NCI-H2029 (cell line): ENCODE measurements around the gene MAGI1.
A peak's percentile ranks its signal among the peaks of the same experiment; 100 is the strongest.
"Not testable (repeated sequence)": the region's sequence is repeated elsewhere in the genome, so short reads cannot be mapped to it uniquely, and the experiment has no call there.

ENCODE experiments used
- DNase-seq: peaks from one replicate; lab custom pipeline; 2025; lab: John Stamatoyannopoulos, UW

MAGI1 gene

GRCh38 chr3:65873869-65874268 lies 164.8 kb downstream of the MAGI1 start:
- no peak for DNase-seq

- no peak for DNase-seq
Observed at GRCh38 chr3:65873028-65873427, 165.7 kb downstream of the MAGI1 start.

DNA sequence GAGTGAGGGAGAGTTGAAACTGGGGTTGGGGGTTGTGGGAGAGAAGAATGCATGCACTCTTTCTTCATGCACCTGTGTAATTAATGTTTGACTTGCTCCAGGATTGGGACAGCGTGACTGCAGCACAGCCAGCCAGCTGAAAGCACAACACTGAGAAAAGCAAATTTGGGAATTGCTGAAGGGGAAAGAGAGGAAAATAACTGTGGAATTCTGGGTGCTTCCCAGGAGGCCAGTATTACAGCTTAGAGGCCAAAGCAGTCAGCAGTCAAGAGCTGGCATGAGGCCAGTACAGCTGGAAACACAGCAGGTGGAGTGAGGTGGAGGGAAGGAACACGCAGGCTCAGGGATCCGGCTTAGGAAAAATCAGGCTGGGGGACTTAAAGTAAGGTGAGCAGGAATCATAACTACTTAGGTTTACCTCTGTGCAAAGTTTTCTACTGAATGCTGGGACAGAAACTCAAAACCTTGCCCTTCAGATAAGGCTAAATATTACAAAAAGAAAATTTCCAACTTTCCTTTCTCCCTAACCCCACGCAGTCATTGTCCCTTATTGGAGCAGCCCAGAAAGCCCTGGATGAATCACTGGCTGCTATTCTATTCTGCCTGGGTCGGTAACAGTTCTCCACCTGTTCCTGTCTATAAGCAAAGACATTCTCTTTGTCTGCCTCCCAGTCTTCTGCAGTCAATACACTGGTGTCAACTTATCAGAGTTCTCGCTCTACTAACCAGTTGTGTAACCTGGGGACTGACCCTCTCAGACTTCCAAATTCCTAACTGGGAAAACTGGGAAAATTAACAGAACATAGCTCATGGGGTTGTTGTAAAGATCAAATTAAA lies 167.2 kb downstream of the MAGI1 start:
- DNase-seq: peak; percentile 56

GRCh38 chr3:65869798-65870197 lies 168.9 kb downstream of the MAGI1 start:
- no peak for DNase-seq

GRCh38 chr3:65867463-65868210 lies 171.1 kb downstream of the MAGI1 start:
- DNase-seq: no peak

DNA sequence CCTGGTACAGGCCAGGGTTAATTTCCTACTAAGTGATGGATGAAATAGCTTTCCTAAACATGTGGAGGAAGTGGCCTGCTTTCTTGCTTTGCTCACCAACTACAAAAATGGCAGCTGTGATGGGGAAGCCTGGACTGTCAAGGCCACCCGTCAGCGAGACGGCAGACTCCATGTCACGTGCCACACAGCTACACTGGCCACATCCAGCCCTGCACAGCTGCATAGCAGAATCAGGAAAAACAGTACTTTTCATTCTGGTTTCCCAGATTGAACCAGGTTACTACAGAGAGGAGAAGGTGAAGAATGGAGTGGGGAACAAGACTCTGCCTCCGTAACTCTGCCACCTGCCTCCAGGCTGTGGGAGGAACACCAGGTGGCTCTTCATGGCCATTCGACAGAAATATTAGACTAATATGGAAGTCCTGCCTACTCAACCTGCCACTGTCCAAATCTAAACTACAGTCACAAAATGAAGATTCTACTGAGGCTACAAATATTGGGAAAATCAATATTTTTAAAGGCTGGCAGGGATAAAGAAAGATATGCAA lies 174.3 kb downstream of the MAGI1 start:
- DNase-seq: no peak

- DNase-seq: no peak
Observed at GRCh38 chr3:65861718-65862117, 177.0 kb downstream of the MAGI1 start.

DNA sequence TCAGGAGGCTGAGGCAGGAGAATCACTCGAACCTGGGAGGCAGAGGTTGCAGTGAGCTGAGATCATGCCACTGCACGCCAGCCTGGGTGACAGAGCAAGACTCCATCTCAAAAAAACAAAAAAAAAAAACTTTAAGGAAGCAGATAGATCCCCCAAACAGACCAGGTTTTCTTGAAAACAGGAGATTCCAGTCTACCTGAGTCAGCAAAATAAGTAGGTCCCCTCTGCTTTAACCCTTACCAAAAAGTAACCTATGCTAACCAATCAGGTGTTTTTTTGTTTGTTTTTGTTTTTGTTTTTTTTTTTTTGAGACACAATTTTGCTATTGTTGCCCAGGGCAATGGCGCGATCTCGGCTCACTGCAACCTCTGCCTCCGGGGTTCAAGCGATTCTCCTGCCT lies 179.1 kb downstream of the MAGI1 start:
- not testable (repeated sequence) for DNase-seq

GRCh38 chr3:65858749-65859148 lies 180.0 kb downstream of the MAGI1 start:
- DNase-seq: no peak

- DNase-seq: no peak
Observed at GRCh38 chr3:65857327-65857726, 181.4 kb downstream of the MAGI1 start.

- DNase-seq: no peak
Observed at GRCh38 chr3:65856907-65857306, 181.8 kb downstream of the MAGI1 start.

GRCh38 chr3:65855370-65856100 lies 183.2 kb downstream of the MAGI1 start:
- DNase-seq: no peak

- peak; percentile 74 for DNase-seq
Observed at GRCh38 chr3:65854606-65855304, 184.0 kb downstream of the MAGI1 start.

DNA sequence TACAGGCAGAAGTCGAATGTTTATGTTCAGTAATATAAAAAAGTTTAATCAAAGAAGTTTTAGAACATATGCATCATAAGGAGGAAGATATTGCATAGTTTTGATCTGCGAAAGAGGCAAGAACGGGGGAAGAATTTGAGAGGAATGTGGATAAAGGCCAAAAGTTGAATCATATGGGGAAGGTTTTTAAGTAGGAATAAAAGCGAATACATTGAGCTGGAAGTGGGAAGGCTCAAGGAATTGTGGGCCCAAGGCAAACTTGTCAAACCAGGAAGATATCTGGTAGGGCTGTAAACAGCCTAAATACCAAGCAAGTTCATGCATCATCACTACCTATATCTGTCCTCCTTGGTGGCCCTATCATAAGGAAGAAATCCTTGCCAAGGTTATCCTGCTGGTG lies 186.9 kb downstream of the MAGI1 start:
- DNase-seq: no peak

DNA sequence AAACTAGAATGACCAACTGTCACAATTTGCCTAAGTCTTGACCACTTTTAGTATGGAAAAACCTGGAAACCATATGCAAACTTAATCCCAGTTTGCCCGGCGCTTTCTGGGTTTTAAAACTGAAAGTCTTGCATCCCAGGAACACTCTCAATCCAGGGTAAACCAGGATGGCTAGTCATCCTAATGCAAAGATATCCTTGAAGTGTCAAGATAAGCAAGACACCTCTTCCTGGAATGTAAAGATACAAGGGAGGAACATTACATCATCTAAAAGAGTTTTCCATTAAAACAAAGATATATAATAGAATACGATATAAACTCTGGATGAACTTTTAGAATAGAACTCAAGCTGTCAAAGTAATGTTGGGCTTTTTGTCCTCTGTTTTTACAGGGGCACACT lies 188.5 kb downstream of the MAGI1 start:
- DNase-seq: no peak

DNA sequence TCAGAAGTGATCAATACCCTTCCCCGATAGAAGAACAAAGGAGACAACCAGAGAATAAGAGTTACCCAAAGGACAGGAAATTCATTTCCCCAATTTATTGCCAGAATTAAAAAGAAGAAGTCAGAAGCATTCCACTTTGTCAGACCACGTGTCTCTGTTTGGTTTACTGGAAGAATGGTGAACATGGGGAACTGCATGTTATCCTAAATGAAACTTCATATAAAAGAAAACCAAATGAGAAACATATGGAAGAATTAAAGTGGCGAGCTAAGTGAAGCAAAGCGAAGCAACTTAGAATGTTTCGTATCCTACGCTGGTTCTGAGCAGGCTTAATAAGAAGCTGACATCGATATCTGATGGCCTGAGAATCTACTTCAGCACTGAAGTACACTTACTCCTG lies 190.7 kb downstream of the MAGI1 start:
- no peak for DNase-seq

GRCh38 chr3:65846936-65847335 lies 191.8 kb downstream of the MAGI1 start:
- DNase-seq: no peak

DNA sequence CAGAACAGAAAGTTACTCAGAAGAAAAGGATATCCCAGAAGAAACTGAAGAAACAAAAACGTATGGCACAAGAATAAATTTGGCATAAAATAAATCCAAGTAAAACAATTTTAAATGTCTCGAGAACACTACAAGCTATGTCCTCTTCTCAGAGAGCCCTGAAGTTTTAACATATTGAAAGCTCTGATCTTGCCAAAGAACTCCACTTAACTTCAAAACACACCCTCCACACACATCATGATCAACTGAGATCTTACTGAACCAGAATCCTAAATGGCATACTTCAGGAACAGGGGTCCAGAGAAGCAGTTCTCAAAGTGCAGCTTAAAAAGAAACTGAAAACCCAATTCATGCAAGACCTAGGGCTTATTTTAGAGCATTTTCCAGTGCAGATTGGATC lies 194.3 kb downstream of the MAGI1 start:
- no peak for DNase-seq

- DNase-seq: no peak
Observed at GRCh38 chr3:65843732-65844131, 195.0 kb downstream of the MAGI1 start.

- no peak for DNase-seq
Observed at GRCh38 chr3:65837604-65838003, 201.1 kb downstream of the MAGI1 start.

DNA sequence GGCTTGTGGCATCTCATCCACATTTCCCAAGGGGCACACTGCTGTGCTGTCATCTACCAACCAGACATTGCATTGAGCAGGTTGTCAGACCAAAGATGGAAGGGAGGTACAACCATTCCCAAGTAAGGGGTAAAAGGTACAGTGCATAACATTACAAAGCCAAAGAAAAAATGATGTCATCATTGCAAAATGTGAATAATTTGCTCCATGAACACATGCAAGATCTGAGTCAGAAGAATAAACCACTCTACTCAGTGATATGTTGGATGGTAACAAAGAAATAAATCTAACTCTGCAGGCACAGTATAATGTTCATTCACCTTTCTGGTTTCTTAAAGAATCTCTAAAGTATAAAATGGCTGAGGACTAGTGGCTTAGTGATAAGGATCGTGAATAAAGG lies 202.7 kb downstream of the MAGI1 start:
- no peak for DNase-seq
